Tibial nerve (tissue), 4 donors: Measurements from ENCODE around the gene MCF2L.

ENCODE experiments used
- EP300 ChIP-seq, 2 donors: sonication (generic); formaldehyde crosslinking; IDR thresholded peaks; one replicate each; pipeline ENCODE4 v1.6.1; 2017; ENCODE audit warnings: antibody characterized with exemption in 2 of 2, mild to moderate bottlenecking in 1 of 2
- POLR2A ChIP-seq, 2 donors: fragments of 450-650 bp; IDR thresholded peaks; one replicate each; pipeline ENCODE4 v1.6.1; 2017; ENCODE audit warnings: antibody characterized with exemption in 2 of 2, mild to moderate bottlenecking in 2 of 2, moderate library complexity in 2 of 2
- TF ChIP-seq, protein P1 (sequence below), 5 experiments: fragments of 200-600 bp in 3 of 5; fragments of 450-650 bp in 2 of 5; sonication (generic) in 3 of 5; IDR thresholded peaks; one replicate each; pipeline ENCODE4 v1.5.1; 2016 to 2019; ENCODE audit warnings: antibody characterized with exemption in 5 of 5, mild to moderate bottlenecking in 3 of 5, moderate library complexity in 2 of 5

DNA sequence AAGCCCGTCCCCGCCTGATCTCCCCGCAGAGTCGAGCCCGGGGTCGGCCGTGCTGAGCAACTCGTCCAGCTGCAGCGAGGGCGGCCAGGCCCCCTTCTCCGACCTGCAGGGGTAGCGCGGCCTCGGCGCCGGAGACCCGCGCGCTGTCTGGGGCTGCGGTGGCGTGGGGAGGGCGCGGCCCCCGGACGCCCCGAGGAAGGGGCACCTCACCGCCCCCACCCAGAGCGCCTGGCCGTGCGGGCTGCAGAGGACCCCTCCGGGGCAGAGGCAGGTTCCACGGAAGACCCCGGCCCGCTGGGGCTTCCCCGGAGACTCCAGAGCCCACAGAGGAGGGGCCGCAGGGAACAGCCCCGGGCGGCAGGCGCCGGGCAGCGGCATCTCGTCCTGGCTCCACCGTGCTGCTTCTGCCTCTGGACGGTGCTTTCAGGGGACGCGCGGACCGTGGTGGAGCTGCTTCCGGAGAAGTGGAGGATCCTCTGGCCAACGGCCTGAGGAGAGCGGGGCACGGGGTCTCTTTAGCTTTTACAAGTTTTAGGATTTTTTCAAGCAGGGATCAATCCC is 127.8 kb downstream of the MCF2L start:
- TF ChIP-seq, protein P1, sequence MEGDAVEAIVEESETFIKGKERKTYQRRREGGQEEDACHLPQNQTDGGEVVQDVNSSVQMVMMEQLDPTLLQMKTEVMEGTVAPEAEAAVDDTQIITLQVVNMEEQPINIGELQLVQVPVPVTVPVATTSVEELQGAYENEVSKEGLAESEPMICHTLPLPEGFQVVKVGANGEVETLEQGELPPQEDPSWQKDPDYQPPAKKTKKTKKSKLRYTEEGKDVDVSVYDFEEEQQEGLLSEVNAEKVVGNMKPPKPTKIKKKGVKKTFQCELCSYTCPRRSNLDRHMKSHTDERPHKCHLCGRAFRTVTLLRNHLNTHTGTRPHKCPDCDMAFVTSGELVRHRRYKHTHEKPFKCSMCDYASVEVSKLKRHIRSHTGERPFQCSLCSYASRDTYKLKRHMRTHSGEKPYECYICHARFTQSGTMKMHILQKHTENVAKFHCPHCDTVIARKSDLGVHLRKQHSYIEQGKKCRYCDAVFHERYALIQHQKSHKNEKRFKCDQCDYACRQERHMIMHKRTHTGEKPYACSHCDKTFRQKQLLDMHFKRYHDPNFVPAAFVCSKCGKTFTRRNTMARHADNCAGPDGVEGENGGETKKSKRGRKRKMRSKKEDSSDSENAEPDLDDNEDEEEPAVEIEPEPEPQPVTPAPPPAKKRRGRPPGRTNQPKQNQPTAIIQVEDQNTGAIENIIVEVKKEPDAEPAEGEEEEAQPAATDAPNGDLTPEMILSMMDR (IDR thresholded peaks at IDR 0.05) = no peak
- no peak for TF ChIP-seq EP300 (IDR thresholded peaks at IDR 0.05)
- TF ChIP-seq POLR2A (IDR thresholded peaks at IDR 0.05) = no peak
